GM21360 (cell line): Measurements from ENCODE around the gene STARD5.
A peak's percentile ranks its signal among the peaks of the same experiment; 100 is the strongest.

ENCODE experiments used
- ATAC-seq: cut with Tn5 transposase; IDR thresholded peaks from one replicate; pipeline ENCODE4 v1.9.1; 2021; ENCODE audit warnings: mild to moderate bottlenecking, moderate library complexity; ENCODE audit not compliant: unreplicated experiment

Gene STARD5

GRCh38 chr15:81314378-81314777, 9.6 kb downstream of the STARD5 start:
- ATAC-seq: no peak

- no peak for ATAC-seq
These were observed 10.3 kb downstream of the STARD5 start for GRCh38 chr15:81313686-81314085.

- no peak for ATAC-seq
These were observed 11.0 kb downstream of the STARD5 start for GRCh38 chr15:81312790-81313543.

GRCh38 chr15:81311752-81312464, 12.0 kb downstream of the STARD5 start:
- ATAC-seq: peak; percentile 62

- ATAC-seq: no peak
These were observed 13.5 kb downstream of the STARD5 start for GRCh38 chr15:81310480-81310879.

GRCh38 chr15:81309647-81310450, 14.1 kb downstream of the STARD5 start:
- ATAC-seq: no peak

GRCh38 chr15:81308260-81308659, 15.7 kb downstream of the STARD5 start:
- ATAC-seq: no peak

- no peak for ATAC-seq
These were observed 19.7 kb downstream of the STARD5 start for GRCh38 chr15:81304226-81304625.

- no peak for ATAC-seq
These were observed 20.4 kb downstream of the STARD5 start for GRCh38 chr15:81303244-81304225.

GRCh38 chr15:81302701-81303109, 21.2 kb downstream of the STARD5 start:
- ATAC-seq: peak; percentile 7

GRCh38 chr15:81301815-81302399, 22.0 kb downstream of the STARD5 start:
- ATAC-seq: peak; percentile 70

- no peak for ATAC-seq
These were observed 22.6 kb downstream of the STARD5 start for GRCh38 chr15:81301385-81301784.

GRCh38 chr15:81299630-81300273, 24.2 kb downstream of the STARD5 start:
- ATAC-seq: no peak

- no peak for ATAC-seq
These were observed 24.8 kb downstream of the STARD5 start for GRCh38 chr15:81299156-81299555.

GRCh38 chr15:81298611-81299010, 25.3 kb downstream of the STARD5 start:
- ATAC-seq: no peak

GRCh38 chr15:81297603-81298575, 26.1 kb downstream of the STARD5 start:
- no peak for ATAC-seq

GRCh38 chr15:81297147-81297572, 26.8 kb downstream of the STARD5 start:
- ATAC-seq: no peak

- ATAC-seq: peak; percentile 39
These were observed 27.3 kb downstream of the STARD5 start for GRCh38 chr15:81296673-81297072.
